GM12801 (cell line): Measurements from ENCODE around the gene TNIK.

Experiments used
- TF ChIP-seq, protein P1 (sequence below): IDR thresholded peaks from one replicate; pipeline ENCODE4 v1.5.1; 2011; ENCODE audit warnings: control low read depth; ENCODE audit not compliant: insufficient read length; ENCODE audit errors: extremely low read depth

Gene TNIK

DNA sequence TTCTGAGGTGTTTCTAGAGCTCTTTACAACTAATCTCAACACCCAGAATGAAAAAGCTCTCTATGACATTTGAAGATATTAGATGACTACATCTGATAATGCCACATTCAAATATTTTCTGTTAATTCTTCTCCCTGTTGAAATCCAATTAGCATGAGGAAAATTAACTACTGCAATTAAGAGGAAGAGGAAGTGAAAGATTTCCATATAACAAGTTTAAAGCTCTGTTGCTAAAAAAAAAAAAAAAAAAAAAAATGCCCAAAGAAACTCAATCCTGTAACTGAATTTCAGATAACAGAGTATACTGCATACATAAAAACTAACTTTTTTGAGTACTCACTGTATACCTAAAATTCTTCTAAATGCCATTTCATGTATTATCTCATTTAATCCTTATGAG is 109.8 kb downstream of the TNIK start:
- TF ChIP-seq, protein P1, sequence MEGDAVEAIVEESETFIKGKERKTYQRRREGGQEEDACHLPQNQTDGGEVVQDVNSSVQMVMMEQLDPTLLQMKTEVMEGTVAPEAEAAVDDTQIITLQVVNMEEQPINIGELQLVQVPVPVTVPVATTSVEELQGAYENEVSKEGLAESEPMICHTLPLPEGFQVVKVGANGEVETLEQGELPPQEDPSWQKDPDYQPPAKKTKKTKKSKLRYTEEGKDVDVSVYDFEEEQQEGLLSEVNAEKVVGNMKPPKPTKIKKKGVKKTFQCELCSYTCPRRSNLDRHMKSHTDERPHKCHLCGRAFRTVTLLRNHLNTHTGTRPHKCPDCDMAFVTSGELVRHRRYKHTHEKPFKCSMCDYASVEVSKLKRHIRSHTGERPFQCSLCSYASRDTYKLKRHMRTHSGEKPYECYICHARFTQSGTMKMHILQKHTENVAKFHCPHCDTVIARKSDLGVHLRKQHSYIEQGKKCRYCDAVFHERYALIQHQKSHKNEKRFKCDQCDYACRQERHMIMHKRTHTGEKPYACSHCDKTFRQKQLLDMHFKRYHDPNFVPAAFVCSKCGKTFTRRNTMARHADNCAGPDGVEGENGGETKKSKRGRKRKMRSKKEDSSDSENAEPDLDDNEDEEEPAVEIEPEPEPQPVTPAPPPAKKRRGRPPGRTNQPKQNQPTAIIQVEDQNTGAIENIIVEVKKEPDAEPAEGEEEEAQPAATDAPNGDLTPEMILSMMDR: no peak

DNA sequence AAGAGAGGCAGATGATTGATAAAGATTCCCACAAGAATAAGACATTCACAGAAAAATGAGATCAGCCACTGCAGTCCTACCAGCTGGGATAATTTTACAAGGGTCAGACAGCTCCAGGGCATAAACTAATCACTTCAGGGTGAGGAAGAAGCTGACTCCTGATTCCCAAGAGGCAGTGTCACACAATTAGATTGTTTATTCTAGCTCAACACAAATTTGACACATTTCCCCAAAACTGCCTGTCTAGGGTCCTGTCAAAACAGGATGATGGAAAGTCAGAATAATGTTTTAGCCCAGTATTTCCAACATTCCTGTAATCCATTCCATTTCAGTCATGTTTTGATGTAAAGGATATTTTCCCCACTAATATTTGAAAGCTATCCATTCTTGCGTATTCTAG is 110.8 kb downstream of the TNIK start:
- TF ChIP-seq, protein P1: no peak

DNA sequence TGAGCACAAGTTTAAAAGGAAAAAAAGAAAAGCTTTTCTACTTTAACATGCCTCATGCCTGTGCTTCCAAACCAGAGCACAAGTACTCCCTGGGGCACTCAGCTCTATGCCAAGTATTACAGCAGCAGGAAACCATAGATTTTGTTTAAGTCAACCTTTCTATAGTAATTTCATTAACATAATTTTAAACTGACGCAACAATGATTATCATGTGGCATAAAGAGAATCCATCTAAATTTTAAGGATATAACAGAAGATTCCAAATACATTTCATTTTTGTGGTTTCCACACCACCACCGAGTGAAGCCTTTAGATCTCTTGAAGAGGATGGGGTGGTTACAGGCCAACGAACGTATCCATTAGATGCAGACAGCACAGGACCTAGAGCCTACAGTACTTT is 112.1 kb downstream of the TNIK start:
- TF ChIP-seq, protein P1: no peak

DNA sequence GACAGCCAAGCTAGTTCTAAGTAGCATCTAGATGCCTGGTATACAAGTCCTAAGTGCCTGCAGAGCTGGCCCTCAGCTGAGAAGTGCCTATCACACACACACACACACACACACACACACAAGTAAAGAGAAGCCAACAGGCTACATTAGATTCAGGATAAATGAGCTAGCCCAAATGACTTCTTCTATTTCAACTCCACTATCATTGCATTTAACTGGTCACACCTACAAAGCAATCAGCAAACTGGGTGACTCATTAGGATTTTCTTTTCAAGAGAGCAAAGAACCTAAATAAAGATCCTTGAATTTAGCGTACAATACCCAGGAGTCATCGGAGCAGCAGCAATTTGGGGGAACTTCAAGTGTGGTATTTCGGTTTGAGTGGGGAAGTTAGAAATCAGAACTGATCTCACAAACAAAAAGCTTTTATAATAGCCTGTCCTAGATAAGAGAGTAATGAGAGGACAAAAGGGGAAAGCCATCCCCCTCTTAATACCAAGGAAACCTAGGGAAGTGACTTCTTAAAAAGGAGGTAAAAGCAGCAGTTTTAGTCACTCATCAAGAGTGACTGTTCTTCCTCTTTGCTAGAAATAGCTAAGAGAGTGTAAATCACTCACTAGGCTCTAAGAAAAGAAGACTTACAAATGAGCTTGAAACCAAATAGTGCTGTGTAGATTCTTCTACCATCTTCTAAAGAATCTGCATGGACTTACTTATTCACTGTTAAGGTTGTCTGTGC is 112.7 kb downstream of the TNIK start:
- TF ChIP-seq, protein P1: no peak

DNA sequence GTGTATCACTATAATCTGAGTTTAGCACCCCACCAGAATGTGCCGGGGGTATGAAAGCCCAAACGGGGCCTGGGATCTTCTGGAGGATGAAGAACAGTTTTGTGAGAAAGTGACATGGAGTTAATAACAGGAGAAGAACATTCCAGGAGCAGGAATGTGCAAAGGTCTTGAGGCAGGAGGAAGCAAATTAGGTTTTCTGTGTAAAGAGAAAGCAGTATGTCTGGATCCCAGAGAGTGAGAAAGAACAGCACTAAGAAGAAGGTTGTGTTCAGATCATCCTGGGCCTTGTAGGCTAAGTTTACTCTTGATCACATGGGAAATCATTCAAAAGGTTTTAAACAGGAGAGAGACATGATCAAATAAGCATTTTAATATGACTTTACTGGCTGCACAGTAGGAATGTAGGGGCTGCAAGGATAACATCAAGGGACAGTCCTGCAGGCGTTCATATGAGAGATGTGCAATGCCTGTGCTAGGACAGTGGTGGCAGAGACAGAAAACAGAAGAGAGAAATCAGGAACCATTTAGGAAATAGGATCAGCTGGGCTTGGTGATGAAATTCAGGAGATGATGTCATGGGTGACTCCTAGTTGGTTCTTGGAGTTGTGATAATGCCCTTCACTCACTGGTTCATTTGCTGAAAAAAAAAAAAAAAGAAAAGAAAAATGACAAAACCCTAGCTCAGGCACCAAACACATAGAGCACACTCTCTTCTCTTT is 113.5 kb downstream of the TNIK start:
- TF ChIP-seq, protein P1: no peak

DNA sequence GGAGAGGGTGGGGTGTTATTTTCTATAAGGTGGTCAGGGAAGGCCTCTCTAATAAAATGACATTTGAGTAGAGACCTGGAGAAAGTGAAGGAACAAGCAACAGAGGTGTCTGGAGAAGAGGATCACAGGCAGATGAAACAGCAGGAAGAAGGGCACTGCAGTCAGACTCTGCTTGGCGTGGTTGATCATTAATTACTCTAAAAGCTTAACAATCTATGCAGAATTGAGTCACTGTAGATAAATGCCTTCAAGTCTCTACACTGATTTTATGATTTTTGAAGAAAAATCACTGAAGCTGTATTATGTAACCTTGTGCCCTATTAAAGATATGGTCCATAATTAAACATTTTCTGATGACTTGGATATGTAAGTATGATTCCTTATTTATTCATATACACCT is 114.2 kb downstream of the TNIK start:
- TF ChIP-seq, protein P1: no peak

DNA sequence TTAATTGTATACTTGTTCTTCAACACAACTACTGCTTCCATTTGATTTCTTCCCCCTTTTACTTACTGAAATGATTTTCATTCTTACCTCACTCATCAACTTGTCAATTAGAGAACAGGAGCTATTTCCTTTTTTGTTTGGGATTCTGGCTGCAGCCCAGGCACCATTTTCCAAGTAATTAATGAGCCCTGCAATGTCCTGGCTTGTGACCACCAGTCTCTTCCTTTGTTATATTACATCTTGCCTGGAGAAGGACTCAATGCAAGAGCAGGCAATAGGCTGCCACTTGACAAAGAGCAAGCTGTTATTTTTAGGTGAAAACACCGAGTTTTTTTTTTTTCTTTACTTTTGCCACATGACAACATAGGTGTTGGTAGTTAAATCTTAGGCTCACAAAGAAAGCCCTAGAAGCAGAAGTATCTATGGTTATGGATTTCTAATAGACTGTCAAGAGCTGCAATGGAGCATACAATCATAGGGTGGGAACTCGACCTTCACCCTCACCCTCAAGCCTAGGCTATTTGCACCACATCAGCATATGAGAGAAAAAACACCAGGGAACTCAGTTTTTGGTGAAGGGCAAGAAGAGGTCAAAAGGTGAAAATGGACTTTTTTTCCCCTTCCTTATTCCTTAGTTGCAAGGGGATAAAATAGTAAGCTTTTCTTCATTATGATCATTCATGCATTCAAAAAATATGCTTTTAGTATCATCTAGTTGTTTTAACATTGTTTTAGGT is 114.9 kb downstream of the TNIK start:
- TF ChIP-seq, protein P1: no peak
